Heart left ventricle (tissue), 16 donors: ENCODE results near the gene SEMG2. TPM values are rescaled to one million over a fixed set of nuclear protein-coding genes. Genes with fewer than 3 reads are reported as not detected.

Source experiments
- ATAC-seq, 4 donors: fragments of 200-7000 bp; cut with Tn5 transposase; one replicate each; pipeline ENCODE4 v1.9.1; 2020 to 2022; ENCODE audit warnings: moderate library complexity in 4 of 4, mild to moderate bottlenecking in 3 of 4, moderate number of reproducible peaks in 1 of 4
- DNase-seq, 5 donors: peaks; one replicate each; pipeline ENCODE4 v3.0.0-alpha.2; 2020
- H3K27ac ChIP-seq, 12 donors: fragments of 200-600 bp; sonication (generic) in 4 of 12; one replicate each; pipeline versions ENCODE4 v1.5.0 to v1.8.0; 2016 to 2022; ENCODE audit warnings: mild to moderate bottlenecking in 2 of 12
- H3K27me3 ChIP-seq, 9 donors: fragments of 200-600 bp; sonication (generic) in 2 of 9; one replicate each; pipeline versions ENCODE4 v1.5.1 to v1.8.0; 2016 to 2022; ENCODE audit warnings: mild to moderate bottlenecking in 3 of 9
- H3K36me3 ChIP-seq, 9 donors: fragments of 200-600 bp; sonication (generic) in 2 of 9; one replicate each; pipeline versions ENCODE4 v1.5.0 to v1.8.0; 2018 to 2022; ENCODE audit warnings: mild to moderate bottlenecking in 2 of 9
- H3K4me1 ChIP-seq, 12 donors: fragments of 200-600 bp; sonication (generic) in 4 of 12; one replicate each; pipeline versions ENCODE4 v1.5.0 to v1.8.0; 2016 to 2022; ENCODE audit warnings: mild to moderate bottlenecking in 3 of 12
- H3K4me3 ChIP-seq, 12 donors: fragments of 200-600 bp; sonication (generic) in 4 of 12; one replicate each; pipeline versions ENCODE4 v1.5.0 to v1.8.0; 2017 to 2022; ENCODE audit warnings: mild to moderate bottlenecking in 9 of 12, moderate library complexity in 4 of 12
- H3K9me3 ChIP-seq, 12 donors: fragments of 200-600 bp; sonication (generic) in 4 of 12; one replicate each; pipeline versions ENCODE4 v1.5.0 to v1.8.0; 2016 to 2022; ENCODE audit warnings: mild to moderate bottlenecking in 1 of 12
- POLR2A ChIP-seq, 2 donors: fragments of 450-650 bp; IDR thresholded peaks; one replicate each; pipeline ENCODE4 v1.6.1; 2017; ENCODE audit warnings: antibody characterized with exemption in 2 of 2, mild to moderate bottlenecking in 2 of 2, moderate library complexity in 2 of 2
- WGBS, 4 donors: extraction: QIAGEN DNeasy Blood & Tissue Kit in 2 of 4; methylation state at CpG; one replicate each; pipeline versions ENCODE4 v1.1.5 to v1.1.7; 2013 to 2018; 5-methylcytosine and 5-hydroxymethylcytosine counted together
- intact Hi-C, 10 donors: fragments of 100-400 bp; cut with DNase I; formaldehyde crosslinking; loops; one replicate each; pipeline versions ENCODE4 v1.11.1 to v1.14.2; 2022
- long read RNA-seq, 3 donors: library from polyadenylated mRNA; unstranded; transcript quantifications; one replicate each; pipeline ENCODE4 v2.0.0, GENCODE V29; 2020 to 2021
- polyA plus RNA-seq, 2 donors: library from polyadenylated mRNA; stranded (reverse); fragments of 200-250 nt; gene quantifications; one replicate each; pipeline ENCODE4 v1.2.3, GENCODE V29; 2013
- total RNA-seq, 9 donors: library from RNA; depleted of rRNA in 2 of 9; stranded (reverse); fragments of >200 nt in 2 of 9; fragmentation: NEBNext Ultra II Directional in 3 of 9; extraction: Animal tissue kit (Norgen Biotek cat#: 25700) in 3 of 9; gene quantifications; one replicate each; pipeline versions ENCODE4 v1.1.0 to v1.2.4, GENCODE V29; 2016 to 2023
- TF ChIP-seq, protein P1 (sequence below), 12 donors: fragments of 200-600 bp; sonication (generic) in 4 of 12; IDR thresholded peaks; one replicate each; pipeline versions ENCODE4 v1.5.0 to v1.8.0; 2018 to 2022; ENCODE audit warnings: antibody characterized with exemption in 12 of 12, mild to moderate bottlenecking in 5 of 12
- donor health status: ischemic (EF 13 %, LVEDD 7.1; RV severe dilation, severe dysfunction).
- donor health status: healthy with polysubstance abuse.
- donor health status: DM: no; HTN: yes; CAD: no.
- donor health status: DM: no; HTN: no; CAD: no.
- donor health status: ischemic (EF 25% LVEDD 6.9; RV normal size, moderate dysfunction).
- donor health status: ischemic (EF 25% LVEDD 5.7; RV mildly dilated, moderate dysfunction).
- donor health status: healthy.
- donor health status: DM: yes; HTN: yes; CAD: no.
- donor health status: ischemic (EF 35%, LVEDD 5.7; RV mildly dilated, moderate dysfunction).
- donor health status: nonischemic (EF 11% LVEDD 7.7; RV severe dilation, severe dysfunction).
- donor health status: DM: yes; HTN: yes; CAD: no.
- donor health status: PGD.
- donor health status: ischemic (EF 29% LVEDD 5.4; RV normal size, mild dysfunction).
- donor health status: nonischemic (EF 23%, LVEDD 6.1; RV moderate dilation, normal function).

SEMG2 gene, protein sequence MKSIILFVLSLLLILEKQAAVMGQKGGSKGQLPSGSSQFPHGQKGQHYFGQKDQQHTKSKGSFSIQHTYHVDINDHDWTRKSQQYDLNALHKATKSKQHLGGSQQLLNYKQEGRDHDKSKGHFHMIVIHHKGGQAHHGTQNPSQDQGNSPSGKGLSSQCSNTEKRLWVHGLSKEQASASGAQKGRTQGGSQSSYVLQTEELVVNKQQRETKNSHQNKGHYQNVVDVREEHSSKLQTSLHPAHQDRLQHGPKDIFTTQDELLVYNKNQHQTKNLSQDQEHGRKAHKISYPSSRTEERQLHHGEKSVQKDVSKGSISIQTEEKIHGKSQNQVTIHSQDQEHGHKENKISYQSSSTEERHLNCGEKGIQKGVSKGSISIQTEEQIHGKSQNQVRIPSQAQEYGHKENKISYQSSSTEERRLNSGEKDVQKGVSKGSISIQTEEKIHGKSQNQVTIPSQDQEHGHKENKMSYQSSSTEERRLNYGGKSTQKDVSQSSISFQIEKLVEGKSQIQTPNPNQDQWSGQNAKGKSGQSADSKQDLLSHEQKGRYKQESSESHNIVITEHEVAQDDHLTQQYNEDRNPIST
- total RNA-seq (not detected), polyA plus RNA-seq (not detected)
- long read RNA-seq, donor 1: 0 reads
- long read RNA-seq, donor 2: 0 reads
- long read RNA-seq, donor 3: 0 reads

DNA sequence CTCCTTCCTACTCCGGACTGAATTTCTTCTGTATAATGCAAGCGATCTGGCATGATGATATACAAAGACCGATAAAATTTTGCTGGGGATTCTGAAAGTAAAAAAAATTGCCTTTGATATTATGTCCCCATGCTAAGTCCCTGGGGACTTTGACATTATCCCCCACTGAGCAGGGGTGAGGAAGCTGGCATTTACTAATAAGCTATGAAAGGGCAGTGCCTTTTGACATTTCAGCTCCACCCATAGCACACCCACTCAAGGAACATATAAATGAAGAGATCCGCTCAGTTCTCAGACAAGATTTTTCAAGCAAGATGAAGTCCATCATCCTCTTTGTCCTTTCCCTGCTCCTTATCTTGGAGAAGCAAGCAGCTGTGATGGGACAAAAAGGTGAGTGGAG, at the start of gene SEMG2:
Gene SEMG2 (plus strand): TSS at position 298 of the 400 bp plus-strand sequence. CDS start 17 bp downstream, at position 315.
- no peak within 1 kb of the TSS for H3K4me3 ChIP-seq
- H3K27ac ChIP-seq: no peak within 1 kb of the TSS
- H3K9me3 ChIP-seq: no peaks in the 10 kb centered on the region
- H3K36me3 ChIP-seq: no peaks in the 10 kb centered on the region
- H3K4me1 ChIP-seq: no peaks in the 10 kb centered on the region
- 91 to 95% (median 94%) methylated on average over 4 of the region's 4 CpGs for WGBS, 4 donors
- intact Hi-C loops: no loop called here
- TF ChIP-seq, protein P1, sequence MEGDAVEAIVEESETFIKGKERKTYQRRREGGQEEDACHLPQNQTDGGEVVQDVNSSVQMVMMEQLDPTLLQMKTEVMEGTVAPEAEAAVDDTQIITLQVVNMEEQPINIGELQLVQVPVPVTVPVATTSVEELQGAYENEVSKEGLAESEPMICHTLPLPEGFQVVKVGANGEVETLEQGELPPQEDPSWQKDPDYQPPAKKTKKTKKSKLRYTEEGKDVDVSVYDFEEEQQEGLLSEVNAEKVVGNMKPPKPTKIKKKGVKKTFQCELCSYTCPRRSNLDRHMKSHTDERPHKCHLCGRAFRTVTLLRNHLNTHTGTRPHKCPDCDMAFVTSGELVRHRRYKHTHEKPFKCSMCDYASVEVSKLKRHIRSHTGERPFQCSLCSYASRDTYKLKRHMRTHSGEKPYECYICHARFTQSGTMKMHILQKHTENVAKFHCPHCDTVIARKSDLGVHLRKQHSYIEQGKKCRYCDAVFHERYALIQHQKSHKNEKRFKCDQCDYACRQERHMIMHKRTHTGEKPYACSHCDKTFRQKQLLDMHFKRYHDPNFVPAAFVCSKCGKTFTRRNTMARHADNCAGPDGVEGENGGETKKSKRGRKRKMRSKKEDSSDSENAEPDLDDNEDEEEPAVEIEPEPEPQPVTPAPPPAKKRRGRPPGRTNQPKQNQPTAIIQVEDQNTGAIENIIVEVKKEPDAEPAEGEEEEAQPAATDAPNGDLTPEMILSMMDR (IDR thresholded peaks at IDR 0.05): no peak
- TF ChIP-seq POLR2A (IDR thresholded peaks at IDR 0.05): no peak
- no peak for ATAC-seq
- DNase-seq: no peak
- peaks cover 0 to 32% (median 0%) of the 10 kb centered on the region in 9 donors for H3K27me3 ChIP-seq

DNA sequence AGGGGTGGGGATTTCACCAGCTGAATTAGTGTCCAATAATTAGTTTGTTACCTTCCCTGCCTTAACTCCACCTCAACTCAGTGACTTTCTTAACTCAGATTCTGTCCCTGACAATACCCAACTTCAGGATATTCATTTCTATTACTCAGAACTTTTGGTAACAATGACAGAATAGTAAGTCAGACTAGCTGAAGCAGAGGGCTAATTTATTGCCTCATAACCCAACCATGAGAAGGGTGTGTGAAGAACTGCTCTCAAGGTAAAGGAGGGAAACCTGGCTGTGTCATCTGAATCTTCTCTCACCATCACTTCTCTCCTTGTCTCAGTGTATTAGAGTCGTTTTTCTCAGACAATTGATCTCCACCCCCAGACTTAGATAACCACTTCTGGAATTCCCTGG, 47.7 kb upstream of the SEMG2 start:
- no peak for TF ChIP-seq POLR2A (IDR thresholded peaks at IDR 0.05)
- TF ChIP-seq, protein P1 (IDR thresholded peaks at IDR 0.05): no peak
- intact Hi-C loops: no loop called here
- WGBS, 4 donors: 14 to 21% (median 19%) methylated on average over 1 of the region's 1 CpG
- no peak overlapping the region for H3K4me3 ChIP-seq
- H3K9me3 ChIP-seq: peaks cover 0 to 15% (median 0%) of the 10 kb centered on the region in 12 donors
- no peak overlapping the region for H3K27ac ChIP-seq
- H3K4me1 ChIP-seq: no peaks in the 10 kb centered on the region
- DNase-seq (no peak), ATAC-seq (no peak)
- no peaks in the 10 kb centered on the region for H3K36me3 ChIP-seq
- peaks cover 0 to 10% (median 0%) of the 10 kb centered on the region in 9 donors for H3K27me3 ChIP-seq

DNA sequence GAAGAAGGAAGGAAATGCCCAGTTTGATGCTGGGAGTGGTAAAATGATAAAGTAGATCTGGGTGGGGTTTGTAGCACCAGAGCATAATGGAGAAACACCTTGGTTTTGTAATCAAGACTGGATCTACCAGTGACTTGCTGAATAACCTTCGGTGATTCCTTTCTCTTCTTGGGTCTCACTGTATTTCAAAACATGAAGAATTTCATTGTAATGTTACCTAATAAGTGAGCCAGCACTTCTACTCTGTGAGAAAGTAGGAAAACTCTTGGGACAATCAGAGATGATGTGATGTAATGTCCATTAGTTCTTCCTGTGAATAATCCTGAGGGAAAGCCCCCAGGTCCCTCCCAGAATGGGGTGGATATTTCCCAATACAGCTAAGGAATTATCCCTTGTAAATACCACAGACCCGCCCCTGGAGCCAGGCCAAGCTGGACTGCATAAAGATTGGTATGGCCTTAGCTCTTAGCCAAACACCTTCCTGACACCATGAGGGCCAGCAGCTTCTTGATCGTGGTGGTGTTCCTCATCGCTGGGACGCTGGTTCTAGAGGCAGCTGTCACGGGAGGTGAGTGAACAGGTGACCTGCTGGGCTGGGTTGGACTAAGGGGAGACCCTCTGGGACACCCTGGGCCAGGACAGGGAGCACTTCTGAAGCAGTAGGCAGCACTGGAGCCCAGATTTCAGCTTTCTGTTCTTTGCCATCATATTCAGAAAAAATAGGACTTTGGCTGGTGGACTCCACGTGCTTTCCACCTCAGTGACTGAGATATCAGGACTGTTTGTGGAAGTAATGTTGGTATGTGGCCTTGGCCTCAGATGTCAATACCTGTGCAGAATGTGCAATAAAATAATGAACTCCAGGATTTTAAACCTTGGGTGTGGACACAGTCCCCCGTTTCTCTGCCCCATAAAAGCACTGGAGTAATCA, 46.5 kb upstream of the SEMG2 start, which contains the start of gene PI3:
Gene PI3 (plus strand): TSS at position 469 of the 931 bp plus-strand sequence. CDS start 21 bp downstream, at position 490.
- 65 to 76% (median 75%) methylated on average over 7 to 8 of the region's 8 CpGs for WGBS, 4 donors
- intact Hi-C loops: no loop called here
- Histone ChIP-seq H3K4me3 (no peak within 1 kb of the TSS), H3K4me1 (no peaks in the 10 kb centered on the region), H3K9me3 (peaks cover 0 to 12% (median 0%) of the 10 kb centered on the region in 12 donors), H3K36me3 (no peaks in the 10 kb centered on the region), H3K27me3 (peaks cover 0 to 10% (median 0%) of the 10 kb centered on the region in 9 donors), H3K27ac (no peak within 1 kb of the TSS)
- TF ChIP-seq, protein P1 (IDR thresholded peaks at IDR 0.05): no peak
- TF ChIP-seq POLR2A (IDR thresholded peaks at IDR 0.05): no peak
- DNase-seq (peak in 1 of 5 donors; percentile 18), ATAC-seq (no peak)
